ENCODE measurements around the gene SAMD7. TPM values are rescaled to one million over a fixed set of nuclear protein-coding genes. Genes with fewer than 3 reads are reported as not detected.

SAMD7 gene
- polyA plus RNA-seq, 3 donors = not detected

GRCh38 chr3:169880576-169881250, 30.7 kb upstream of the SAMD7 start:
- peaks cover 15% of the 10 kb centered on the region for H3K4me1 Mint-ChIP-seq
- Histone ChIP-seq H3K9ac (ENCODE audit: insufficient read depth, low read length, poor library complexity, severe bottlenecking) (no peak overlapping the region), H3K4me2 (replicated peaks; ENCODE audit: extremely low read depth, low read length, poor library complexity, severe bottlenecking) (no peak overlapping the region), H3K36me3 (replicated peaks in 1 of 2; ENCODE audit: control insufficient read depth in 1 of 2, insufficient read depth in 2 of 2, low read length in 2 of 2) (no peaks in the 10 kb centered on the region), H3K4me1 (ENCODE audit: control insufficient read depth in 1 of 2, insufficient read depth in 2 of 2, low read length in 2 of 2) (peaks cover 0 to 5% of the 10 kb centered on the region in 2 donors), H3K9me3 (replicated peaks in 1 of 2; ENCODE audit: control insufficient read depth in 1 of 2, insufficient read depth in 1 of 2, low read length in 2 of 2) (no peaks in the 10 kb centered on the region), H3K79me2 (ENCODE audit: insufficient read depth, low read length) (no peaks in the 10 kb centered on the region), H3K4me3 (replicated peaks in 1 of 3; ENCODE audit: low read depth in 2 of 3, low read length in 3 of 3) (no peak overlapping the region), H2AFZ (ENCODE audit: insufficient read depth, low read depth, low read length, poor library complexity, severe bottlenecking) (no peak overlapping the region), H3K27ac (ENCODE audit: low read depth in 1 of 2, low read length in 2 of 2) (no peak overlapping the region), H4K20me1 (ENCODE audit: insufficient read depth, low read length) (no peaks in the 10 kb centered on the region), H3K27me3 (ENCODE audit: control insufficient read depth in 2 of 2, insufficient read depth in 2 of 2, low read length in 2 of 2) (no peaks in the 10 kb centered on the region)
- DNase-seq = no peak
- peaks cover 0 to 2% (median 0%) of the 10 kb centered on the region in 7 donors for H3K9me3 Mint-ChIP-seq
- no peak overlapping the region for H3K4me3 Mint-ChIP-seq
- intact Hi-C loops (cut with micrococcal nuclease) = no loop called here
- peaks cover 0 to 2% (median 2%) of the 10 kb centered on the region in 3 donors for H3K27me3 Mint-ChIP-seq (ENCODE audit: low read depth in 3 of 3)
- WGBS (ENCODE audit: insufficient coverage) = 86% methylated on average over 3 of the region's 4 CpGs
- TF ChIP-seq CTCF (IDR thresholded peaks at IDR 0.05) = no peak
- peak overlapping the region in 1 of 7 donors; percentile 63 for H3K27ac Mint-ChIP-seq
- no peaks in the 10 kb centered on the region for H3K36me3 Mint-ChIP-seq

- Histone ChIP-seq H3K36me3 (replicated peaks in 1 of 2; ENCODE audit: control insufficient read depth in 1 of 2, insufficient read depth in 2 of 2, low read length in 2 of 2) (no peaks in the 10 kb centered on the region), H3K4me2 (replicated peaks; ENCODE audit: extremely low read depth, low read length, poor library complexity, severe bottlenecking) (no peak overlapping the region), H3K4me3 (replicated peaks in 1 of 3; ENCODE audit: low read depth in 2 of 3, low read length in 3 of 3) (no peak overlapping the region), H3K4me1 (ENCODE audit: control insufficient read depth in 1 of 2, insufficient read depth in 2 of 2, low read length in 2 of 2) (no peaks in the 10 kb centered on the region), H3K79me2 (ENCODE audit: insufficient read depth, low read length) (no peaks in the 10 kb centered on the region), H4K20me1 (ENCODE audit: insufficient read depth, low read length) (no peaks in the 10 kb centered on the region), H3K27ac (ENCODE audit: low read depth in 1 of 2, low read length in 2 of 2) (no peak overlapping the region), H3K9ac (ENCODE audit: insufficient read depth, low read length, poor library complexity, severe bottlenecking) (no peak overlapping the region), H2AFZ (ENCODE audit: insufficient read depth, low read depth, low read length, poor library complexity, severe bottlenecking) (no peak overlapping the region), H3K27me3 (ENCODE audit: control insufficient read depth in 2 of 2, insufficient read depth in 2 of 2, low read length in 2 of 2) (no peaks in the 10 kb centered on the region), H3K9me3 (replicated peaks in 1 of 2; ENCODE audit: control insufficient read depth in 1 of 2, insufficient read depth in 1 of 2, low read length in 2 of 2) (no peaks in the 10 kb centered on the region)
- Mint-ChIP-seq H3K4me1 (no peaks in the 10 kb centered on the region), H3K9me3 (no peaks in the 10 kb centered on the region), H3K27ac (no peak overlapping the region), H3K27me3 (ENCODE audit: low read depth in 3 of 3) (peaks cover 0 to 2% (median 2%) of the 10 kb centered on the region in 3 donors), H3K36me3 (no peaks in the 10 kb centered on the region), H3K4me3 (no peak overlapping the region)
- DNase-seq = no peak
- WGBS (ENCODE audit: insufficient coverage) = 100% methylated on average over 1 of the region's 5 CpGs
- intact Hi-C loops (cut with micrococcal nuclease) = no loop called here
- TF ChIP-seq CTCF (IDR thresholded peaks at IDR 0.05) = no peak
Measured at GRCh38 chr3:169886671-169887070, 24.7 kb upstream of the SAMD7 start.
